DOHH2 (cell line): Measurements from ENCODE around the gene NCKAP5.

Source experiments
- H3F3A ChIP-seq: fragments of 200-600 bp; sonication (generic), shearing (Covaris generic); 2 replicates; pipeline ENCODE4 v1.6.0; 2016; ENCODE audit warnings: antibody characterized with exemption, mild to moderate bottlenecking; ENCODE audit not compliant: control insufficient read depth, insufficient read depth
- H3K27ac ChIP-seq: fragments of 200-600 bp; sonication (generic); 2 replicates; pipeline ENCODE4 v1.5.1; 2014; ENCODE audit warnings: low read depth, mild to moderate bottlenecking, low read length, moderate library complexity
- H3K27me3 ChIP-seq: fragments of 200-600 bp; sonication (generic); 2 replicates; pipeline ENCODE4 v1.6.1; 2014; ENCODE audit warnings: mild to moderate bottlenecking, low read length, mixed read lengths; ENCODE audit not compliant: control insufficient read depth
- H3K36me3 ChIP-seq: fragments of 200-600 bp; sonication (generic); 2 replicates; pipeline ENCODE4 v1.6.1; 2014; ENCODE audit warnings: mild to moderate bottlenecking, low read length, moderate library complexity, mixed read lengths; ENCODE audit not compliant: control insufficient read depth
- H3K4me1 ChIP-seq: fragments of 200-600 bp; sonication (generic); 2 replicates; pipeline ENCODE4 v1.6.1; 2014; ENCODE audit warnings: mild to moderate bottlenecking, low read length, mixed read lengths; ENCODE audit not compliant: control insufficient read depth
- H3K4me2 ChIP-seq: fragments of 200-600 bp; sonication (generic); 2 replicates; pipeline ENCODE4 v1.6.0; 2014; ENCODE audit warnings: mild to moderate bottlenecking, low read length, moderate library complexity
- H3K4me3 ChIP-seq: fragments of 200-600 bp; sonication (generic); 2 replicates; pipeline ENCODE4 v1.5.1; 2014; ENCODE audit warnings: mild to moderate bottlenecking, low read length, mixed read lengths
- H3K79me2 ChIP-seq: fragments of 200-600 bp; sonication (generic); 2 replicates; pipeline ENCODE4 v1.6.1; 2014; ENCODE audit warnings: mild to moderate bottlenecking, low read length, mixed read lengths; ENCODE audit not compliant: control insufficient read depth
- H3K9me2 ChIP-seq: fragments of 200-600 bp; sonication (generic); replicated peaks from 2 replicates; pipeline ENCODE4 v1.6.1; 2014; ENCODE audit warnings: mild to moderate bottlenecking, low read length, mixed read lengths; ENCODE audit not compliant: control insufficient read depth
- H3K9me3 ChIP-seq: fragments of 200-600 bp; sonication (generic); 2 replicates; pipeline ENCODE4 v1.6.1; 2014; ENCODE audit warnings: antibody characterized with exemption, low read length, mixed read lengths; ENCODE audit not compliant: control insufficient read depth, insufficient read depth
- H4K20me1 ChIP-seq: fragments of 200-600 bp; sonication (generic); 2 replicates; pipeline ENCODE4 v1.6.0; 2014; ENCODE audit warnings: low read depth, mild to moderate bottlenecking, antibody characterized with exemption, low read length, moderate library complexity; ENCODE audit not compliant: control insufficient read depth, insufficient read depth
- EZH2phosphoT487 ChIP-seq: fragments of 200-600 bp; sonication (generic); IDR thresholded peaks from 2 replicates; pipeline ENCODE4 v1.6.1; 2017; ENCODE audit warnings: borderline replicate concordance, mild to moderate bottlenecking, antibody characterized with exemption, low read length, moderate library complexity, mixed read lengths
- TF ChIP-seq, protein P1 (sequence below): fragments of 200-600 bp; sonication (generic); IDR thresholded peaks from one replicate; pipeline ENCODE4 v1.5.1; 2014; ENCODE audit warnings: antibody characterized with exemption, mild to moderate bottlenecking, low read depth, low read length; ENCODE audit not compliant: poor library complexity, severe bottlenecking

Gene NCKAP5

DNA sequence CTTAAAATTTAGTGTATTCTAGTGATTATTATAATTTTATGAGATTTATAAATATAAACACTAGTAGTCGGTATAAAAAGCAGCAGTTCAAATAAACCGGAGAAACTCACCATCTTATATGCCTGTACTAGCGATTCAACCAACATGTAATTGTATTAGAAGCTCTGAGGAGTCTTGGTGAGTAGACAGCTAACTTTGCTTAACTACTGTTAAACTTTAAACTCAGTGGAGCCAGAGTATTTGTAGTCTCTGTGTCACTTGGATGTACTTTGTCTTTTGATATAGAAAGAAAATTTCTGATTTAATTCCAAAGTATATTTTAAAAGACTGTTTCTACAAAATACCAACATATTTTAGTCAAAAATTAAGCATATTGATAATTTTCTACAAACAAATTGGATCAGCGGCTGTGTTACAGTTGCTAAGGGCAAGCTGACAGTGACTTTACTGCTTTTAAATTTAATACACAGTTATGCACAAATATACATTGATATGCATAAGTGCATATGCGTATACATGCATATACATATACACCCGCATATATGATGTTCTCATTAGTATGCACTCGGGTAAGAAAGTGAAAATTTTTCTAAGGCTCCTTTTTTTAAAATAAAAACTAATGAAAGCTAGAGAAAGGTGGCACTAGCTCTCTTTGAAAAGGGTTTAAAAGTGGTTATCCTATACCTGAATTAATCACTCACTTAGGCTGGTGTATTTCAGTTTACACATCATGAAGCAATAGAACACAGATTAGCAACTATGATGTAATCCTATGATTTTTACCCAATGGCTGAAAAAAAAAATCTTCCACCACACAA lies 374.5 kb downstream of the NCKAP5 start:
- Histone ChIP-seq H3K36me3 (no peaks in the 10 kb centered on the region), H3K27ac (no peak overlapping the region), H3K4me2 (no peak overlapping the region), H3F3A (no peaks in the 10 kb centered on the region), H3K9me3 (no peaks in the 10 kb centered on the region), H3K4me3 (no peak overlapping the region), H3K27me3 (no peaks in the 10 kb centered on the region), H3K79me2 (no peaks in the 10 kb centered on the region), H4K20me1 (no peaks in the 10 kb centered on the region), H3K4me1 (no peaks in the 10 kb centered on the region), H3K9me2 (no peaks in the 10 kb centered on the region; the same call in 1 of the 2 replicates)
- TF ChIP-seq, protein P1, sequence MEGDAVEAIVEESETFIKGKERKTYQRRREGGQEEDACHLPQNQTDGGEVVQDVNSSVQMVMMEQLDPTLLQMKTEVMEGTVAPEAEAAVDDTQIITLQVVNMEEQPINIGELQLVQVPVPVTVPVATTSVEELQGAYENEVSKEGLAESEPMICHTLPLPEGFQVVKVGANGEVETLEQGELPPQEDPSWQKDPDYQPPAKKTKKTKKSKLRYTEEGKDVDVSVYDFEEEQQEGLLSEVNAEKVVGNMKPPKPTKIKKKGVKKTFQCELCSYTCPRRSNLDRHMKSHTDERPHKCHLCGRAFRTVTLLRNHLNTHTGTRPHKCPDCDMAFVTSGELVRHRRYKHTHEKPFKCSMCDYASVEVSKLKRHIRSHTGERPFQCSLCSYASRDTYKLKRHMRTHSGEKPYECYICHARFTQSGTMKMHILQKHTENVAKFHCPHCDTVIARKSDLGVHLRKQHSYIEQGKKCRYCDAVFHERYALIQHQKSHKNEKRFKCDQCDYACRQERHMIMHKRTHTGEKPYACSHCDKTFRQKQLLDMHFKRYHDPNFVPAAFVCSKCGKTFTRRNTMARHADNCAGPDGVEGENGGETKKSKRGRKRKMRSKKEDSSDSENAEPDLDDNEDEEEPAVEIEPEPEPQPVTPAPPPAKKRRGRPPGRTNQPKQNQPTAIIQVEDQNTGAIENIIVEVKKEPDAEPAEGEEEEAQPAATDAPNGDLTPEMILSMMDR, result no peak
- no peak for TF ChIP-seq EZH2phosphoT487

DNA sequence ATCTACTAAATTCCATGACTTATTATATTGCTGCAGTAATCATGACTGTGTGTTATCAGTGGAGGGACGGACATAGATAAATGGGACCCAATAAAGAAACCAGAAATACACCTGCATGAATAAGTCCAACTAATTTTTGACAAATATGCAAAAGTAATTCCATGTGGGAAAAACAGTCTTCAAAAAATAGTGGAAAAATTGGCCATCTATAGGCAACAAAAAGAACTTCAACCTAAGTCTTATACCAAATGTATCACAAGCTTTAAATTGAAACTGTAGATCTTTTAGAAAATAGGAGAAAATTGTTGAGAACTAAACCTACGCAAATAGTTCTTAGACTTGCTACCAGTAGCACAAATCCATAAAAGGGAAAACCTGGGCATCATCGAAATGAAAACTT lies 376.2 kb downstream of the NCKAP5 start:
- Histone ChIP-seq H3K9me2 (no peaks in the 10 kb centered on the region; the same call in 1 of the 2 replicates), H3K27me3 (no peaks in the 10 kb centered on the region), H3K4me1 (no peaks in the 10 kb centered on the region), H3K27ac (no peak overlapping the region), H3K79me2 (no peaks in the 10 kb centered on the region), H3K9me3 (no peaks in the 10 kb centered on the region), H4K20me1 (no peaks in the 10 kb centered on the region), H3K4me2 (no peak overlapping the region), H3F3A (no peaks in the 10 kb centered on the region), H3K4me3 (no peak overlapping the region), H3K36me3 (no peaks in the 10 kb centered on the region)
- TF ChIP-seq, protein P1, result no peak

DNA sequence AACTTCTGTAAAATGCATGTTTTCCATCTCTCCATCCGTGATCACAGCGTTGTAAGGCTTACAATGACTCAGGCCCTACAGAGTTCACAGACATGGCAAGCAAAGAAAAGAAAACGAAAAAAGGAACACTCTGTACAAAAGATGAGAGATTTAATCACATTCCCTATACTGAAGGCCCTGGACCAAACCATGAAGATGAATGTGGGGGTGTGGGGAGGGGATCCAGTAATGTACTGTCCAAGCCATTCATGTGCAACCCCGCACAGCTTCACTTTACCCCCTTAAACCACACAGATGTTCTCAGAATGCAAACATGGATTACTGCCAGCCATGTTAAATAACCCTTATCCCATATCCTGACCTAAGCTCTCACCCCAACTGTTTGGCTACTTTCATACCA lies 391.1 kb downstream of the NCKAP5 start:
- Histone ChIP-seq H3K9me3 (no peaks in the 10 kb centered on the region), H3K27ac (no peak overlapping the region), H3F3A (no peaks in the 10 kb centered on the region), H3K4me3 (no peak overlapping the region), H3K79me2 (no peaks in the 10 kb centered on the region), H3K9me2 (no peaks in the 10 kb centered on the region), H3K4me1 (no peaks in the 10 kb centered on the region), H3K27me3 (no peaks in the 10 kb centered on the region), H4K20me1 (no peaks in the 10 kb centered on the region), H3K36me3 (no peaks in the 10 kb centered on the region), H3K4me2 (no peak overlapping the region)
- no peak for TF ChIP-seq EZH2phosphoT487
- TF ChIP-seq, protein P1, result no peak
